ENCODE results near the gene WNT7A.

The WNT7A gene

GRCh38 chr3:13822871-13823585 is 56.8 kb downstream of the WNT7A start:
- no peak overlapping the region for H4K91ac ChIP-seq (ENCODE audit: low read depth, low read length)
- peaks cover 6 to 11% of the 10 kb centered on the region in 2 experiments for H3K4me1 ChIP-seq (ENCODE audit: control insufficient read depth in 1 of 2, insufficient read depth in 2 of 2, low read length in 2 of 2)
- H3K4me3 ChIP-seq (ENCODE audit: low read depth, low read length): no peak overlapping the region
- H2BK12ac ChIP-seq (ENCODE audit: low read length): no peak overlapping the region
- no peaks in the 10 kb centered on the region for H3K27me3 ChIP-seq (ENCODE audit: insufficient read depth, low read length)
- no peak overlapping the region for H2AFZ ChIP-seq (ENCODE audit: insufficient read depth, low read length, poor library complexity)
- no peaks in the 10 kb centered on the region for H3K9me3 ChIP-seq (ENCODE audit: insufficient read depth, low read depth, low read length)
- no peaks in the 10 kb centered on the region for H3K36me3 ChIP-seq (ENCODE audit: control insufficient read depth in 1 of 2, insufficient read depth in 2 of 2, low read length in 2 of 2)
- H4K8ac ChIP-seq (ENCODE audit: low read depth, low read length): no peak overlapping the region
- no peak overlapping the region for H3K14ac ChIP-seq (ENCODE audit: low read length)
- no peaks in the 10 kb centered on the region for H3K79me2 ChIP-seq (ENCODE audit: control insufficient read depth, insufficient read depth, low read length, poor library complexity)
- no peaks in the 10 kb centered on the region for H3K79me1 ChIP-seq (ENCODE audit: low read length)
- H2BK5ac ChIP-seq (ENCODE audit: low read depth, low read length, poor library complexity): no peak overlapping the region
- no peak overlapping the region for H3K4ac ChIP-seq (ENCODE audit: low read depth, low read length)
- H4K12ac ChIP-seq (ENCODE audit: low read depth, low read length): no peak overlapping the region
- no peak overlapping the region for H3K23ac ChIP-seq (ENCODE audit: low read length)
- no peak overlapping the region for H3K27ac ChIP-seq (ENCODE audit: low read depth, low read length)
- no peak overlapping the region for H3K4me2 ChIP-seq (ENCODE audit: low read length)
- no peak for DNase-seq
- no peak overlapping the region for H2BK120ac ChIP-seq (ENCODE audit: insufficient read depth, low read length, poor library complexity)
- H2AK5ac ChIP-seq (ENCODE audit: low read length): no peak overlapping the region
- no CpG with 5 or more reads among the region's 8 CpGs for WGBS (ENCODE audit: extremely low coverage, insufficient coverage, insufficient read length)
- H3K18ac ChIP-seq (ENCODE audit: low read length): no peak overlapping the region
- H3K9ac ChIP-seq (ENCODE audit: low read length): no peak overlapping the region

- Histone ChIP-seq H2AFZ (ENCODE audit: insufficient read depth, low read length, poor library complexity) (no peak overlapping the region), H3K4me1 (ENCODE audit: control insufficient read depth in 1 of 2, insufficient read depth in 2 of 2, low read length in 2 of 2) (peaks cover 6 to 11% of the 10 kb centered on the region in 2 experiments), H3K79me2 (ENCODE audit: control insufficient read depth, insufficient read depth, low read length, poor library complexity) (no peaks in the 10 kb centered on the region), H4K91ac (ENCODE audit: low read depth, low read length) (no peak overlapping the region), H3K27me3 (ENCODE audit: insufficient read depth, low read length) (no peaks in the 10 kb centered on the region), H2AK5ac (ENCODE audit: low read length) (no peak overlapping the region), H3K4ac (ENCODE audit: low read depth, low read length) (no peak overlapping the region), H3K4me2 (ENCODE audit: low read length) (no peak overlapping the region), H4K8ac (ENCODE audit: low read depth, low read length) (no peak overlapping the region), H2BK5ac (ENCODE audit: low read depth, low read length, poor library complexity) (no peak overlapping the region), H3K23ac (ENCODE audit: low read length) (no peak overlapping the region), H3K18ac (ENCODE audit: low read length) (no peak overlapping the region), H3K36me3 (ENCODE audit: control insufficient read depth in 1 of 2, insufficient read depth in 2 of 2, low read length in 2 of 2) (no peaks in the 10 kb centered on the region), H3K9me3 (ENCODE audit: insufficient read depth, low read depth, low read length) (peaks cover 6% of the 10 kb centered on the region), H3K4me3 (ENCODE audit: low read depth, low read length) (no peak overlapping the region), H3K79me1 (ENCODE audit: low read length) (no peaks in the 10 kb centered on the region), H2BK12ac (ENCODE audit: low read length) (no peak overlapping the region), H2BK120ac (ENCODE audit: insufficient read depth, low read length, poor library complexity) (no peak overlapping the region), H4K12ac (ENCODE audit: low read depth, low read length) (no peak overlapping the region), H3K27ac (ENCODE audit: low read depth, low read length) (no peak overlapping the region), H3K9ac (ENCODE audit: low read length) (no peak overlapping the region), H3K14ac (ENCODE audit: low read length) (no peak overlapping the region)
- no CpG with 5 or more reads among the region's 5 CpGs for WGBS (ENCODE audit: extremely low coverage, insufficient coverage, insufficient read length)
- DNase-seq: peak; percentile 75 to 89
These were observed 57.8 kb downstream of the WNT7A start for GRCh38 chr3:13822042-13822441.

- no peak overlapping the region for H3K18ac ChIP-seq (ENCODE audit: low read length)
- no peak overlapping the region for H2BK120ac ChIP-seq (ENCODE audit: insufficient read depth, low read length, poor library complexity)
- DNase-seq: peak; percentile 80 to 85
- H3K9ac ChIP-seq (ENCODE audit: low read length): no peak overlapping the region
- no peak overlapping the region for H4K12ac ChIP-seq (ENCODE audit: low read depth, low read length)
- H3K27ac ChIP-seq (ENCODE audit: low read depth, low read length): no peak overlapping the region
- H3K79me1 ChIP-seq (ENCODE audit: low read length): no peaks in the 10 kb centered on the region
- H2BK12ac ChIP-seq (ENCODE audit: low read length): no peak overlapping the region
- no peak overlapping the region for H4K8ac ChIP-seq (ENCODE audit: low read depth, low read length)
- H3K23ac ChIP-seq (ENCODE audit: low read length): no peak overlapping the region
- H2AK5ac ChIP-seq (ENCODE audit: low read length): no peak overlapping the region
- H2AFZ ChIP-seq (ENCODE audit: insufficient read depth, low read length, poor library complexity): no peak overlapping the region
- H3K36me3 ChIP-seq (ENCODE audit: control insufficient read depth in 1 of 2, insufficient read depth in 2 of 2, low read length in 2 of 2): no peaks in the 10 kb centered on the region
- H3K4me3 ChIP-seq (ENCODE audit: low read depth, low read length): no peak overlapping the region
- no peak overlapping the region for H3K4me2 ChIP-seq (ENCODE audit: low read length)
- H2BK5ac ChIP-seq (ENCODE audit: low read depth, low read length, poor library complexity): no peak overlapping the region
- no CpG with 5 or more reads among the region's 3 CpGs for WGBS (ENCODE audit: extremely low coverage, insufficient coverage, insufficient read length)
- H3K9me3 ChIP-seq (ENCODE audit: insufficient read depth, low read depth, low read length): peaks cover 12% of the 10 kb centered on the region
- no peak overlapping the region for H3K4ac ChIP-seq (ENCODE audit: low read depth, low read length)
- H4K91ac ChIP-seq (ENCODE audit: low read depth, low read length): no peak overlapping the region
- H3K27me3 ChIP-seq (ENCODE audit: insufficient read depth, low read length): no peaks in the 10 kb centered on the region
- peaks cover 6 to 11% of the 10 kb centered on the region in 2 experiments for H3K4me1 ChIP-seq (ENCODE audit: control insufficient read depth in 1 of 2, insufficient read depth in 2 of 2, low read length in 2 of 2)
- no peaks in the 10 kb centered on the region for H3K79me2 ChIP-seq (ENCODE audit: control insufficient read depth, insufficient read depth, low read length, poor library complexity)
- no peak overlapping the region for H3K14ac ChIP-seq (ENCODE audit: low read length)
These were observed 58.7 kb downstream of the WNT7A start for GRCh38 chr3:13821126-13821525.

- no peak overlapping the region for H4K8ac ChIP-seq (ENCODE audit: low read depth, low read length)
- no peak overlapping the region for H3K18ac ChIP-seq (ENCODE audit: low read length)
- H3K4me2 ChIP-seq (ENCODE audit: low read length): no peak overlapping the region
- H3K23ac ChIP-seq (ENCODE audit: low read length): no peak overlapping the region
- no peaks in the 10 kb centered on the region for H3K4me1 ChIP-seq (ENCODE audit: control insufficient read depth in 1 of 2, insufficient read depth in 2 of 2, low read length in 2 of 2)
- no peak overlapping the region for H3K4ac ChIP-seq (ENCODE audit: low read depth, low read length)
- peaks cover 2% of the 10 kb centered on the region for H3K27me3 ChIP-seq (ENCODE audit: insufficient read depth, low read length)
- H3K79me2 ChIP-seq (ENCODE audit: control insufficient read depth, insufficient read depth, low read length, poor library complexity): no peaks in the 10 kb centered on the region
- H4K12ac ChIP-seq (ENCODE audit: low read depth, low read length): no peak overlapping the region
- no peak overlapping the region for H2BK120ac ChIP-seq (ENCODE audit: insufficient read depth, low read length, poor library complexity)
- no peak overlapping the region for H2BK5ac ChIP-seq (ENCODE audit: low read depth, low read length, poor library complexity)
- no CpG with 5 or more reads among the region's 30 CpGs for WGBS (ENCODE audit: extremely low coverage, insufficient coverage, insufficient read length)
- H3K9me3 ChIP-seq (ENCODE audit: insufficient read depth, low read depth, low read length): peaks cover 31% of the 10 kb centered on the region
- H4K91ac ChIP-seq (ENCODE audit: low read depth, low read length): no peak overlapping the region
- H3K9ac ChIP-seq (ENCODE audit: low read length): no peak overlapping the region
- no peak for DNase-seq
- H3K79me1 ChIP-seq (ENCODE audit: low read length): no peaks in the 10 kb centered on the region
- no peak overlapping the region for H2AK5ac ChIP-seq (ENCODE audit: low read length)
- no peak overlapping the region for H3K27ac ChIP-seq (ENCODE audit: low read depth, low read length)
- no peak overlapping the region for H3K4me3 ChIP-seq (ENCODE audit: low read depth, low read length)
- no peak overlapping the region for H2BK12ac ChIP-seq (ENCODE audit: low read length)
- H3K14ac ChIP-seq (ENCODE audit: low read length): no peak overlapping the region
- H2AFZ ChIP-seq (ENCODE audit: insufficient read depth, low read length, poor library complexity): no peak overlapping the region
- no peaks in the 10 kb centered on the region for H3K36me3 ChIP-seq (ENCODE audit: control insufficient read depth in 1 of 2, insufficient read depth in 2 of 2, low read length in 2 of 2)
These were observed 61.0 kb downstream of the WNT7A start for GRCh38 chr3:13818919-13819318.
